BLaER1 treated with 17β-estradiol and CSF1 and Interleukin-3, amounts not matched to agents 10 nM and 100 nM (cell line): ENCODE measurements around the gene GYPA.
"Not testable (repeated sequence)": the region's sequence is repeated elsewhere in the genome, so short reads cannot be mapped to it uniquely, and the experiment has no call there.

Source experiments
- H3K27ac ChIP-seq, 11 experiments: shearing (Covaris generic); formaldehyde crosslinking; 2 replicates each; pipeline ENCODE4 v1.8.1; 2022
- H3K27me3 ChIP-seq, 11 experiments: shearing (Covaris generic); formaldehyde crosslinking; 2 replicates each; pipeline ENCODE4 v1.8.1; 2022
- H3K36me3 ChIP-seq, 11 experiments: shearing (Covaris generic); formaldehyde crosslinking; 2 replicates each; pipeline ENCODE4 v1.8.1; 2022
- H3K4me1 ChIP-seq, 10 experiments: shearing (Covaris generic); formaldehyde crosslinking; 2 replicates each; pipeline ENCODE4 v1.8.1; 2022
- H3K4me2 ChIP-seq, 11 experiments: shearing (Covaris generic); formaldehyde crosslinking; 2 replicates each; pipeline ENCODE4 v1.8.1; 2022
- H3K4me3 ChIP-seq, 10 experiments: shearing (Covaris generic); formaldehyde crosslinking; 2 replicates each; pipeline ENCODE4 v1.8.1; 2022
- H3K9ac ChIP-seq, 11 experiments: shearing (Covaris generic); formaldehyde crosslinking; 2 replicates each; pipeline ENCODE4 v1.8.1; 2022
- H3K9me3 ChIP-seq, 11 experiments: shearing (Covaris generic); formaldehyde crosslinking; replicated peaks in 1 of 11; 2 replicates each; pipeline ENCODE4 v1.8.1; 2022
- H4K20me1 ChIP-seq, 11 experiments: shearing (Covaris generic); formaldehyde crosslinking; 2 replicates each; pipeline ENCODE4 v1.8.1; 2022
- Cebpa-rat ChIP-seq, 11 experiments: shearing (Covaris generic); IDR thresholded peaks; 2 replicates each; pipeline ENCODE4 v1.8.1; 2022

Gene GYPA

GRCh38 chr4:144090744-144091143, 49.8 kb downstream of the GYPA start:
- no peaks in the 10 kb centered on the region; a peak in 2 of 22 replicates for H3K9me3 ChIP-seq
- no peak overlapping the region for H3K27ac ChIP-seq
- no peak for TF ChIP-seq Cebpa-rat (IDR thresholded peaks at IDR 0.05)
- no peaks in the 10 kb centered on the region; a peak in 1 of 20 replicates for H3K4me1 ChIP-seq
- no peaks in the 10 kb centered on the region for H4K20me1 ChIP-seq
- H3K9ac ChIP-seq, result no peak overlapping the region
- no peaks in the 10 kb centered on the region for H3K36me3 ChIP-seq
- H3K4me2 ChIP-seq, result no peak overlapping the region
- H3K27me3 ChIP-seq, result no peaks in the 10 kb centered on the region
- H3K4me3 ChIP-seq, result no peak overlapping the region

DNA sequence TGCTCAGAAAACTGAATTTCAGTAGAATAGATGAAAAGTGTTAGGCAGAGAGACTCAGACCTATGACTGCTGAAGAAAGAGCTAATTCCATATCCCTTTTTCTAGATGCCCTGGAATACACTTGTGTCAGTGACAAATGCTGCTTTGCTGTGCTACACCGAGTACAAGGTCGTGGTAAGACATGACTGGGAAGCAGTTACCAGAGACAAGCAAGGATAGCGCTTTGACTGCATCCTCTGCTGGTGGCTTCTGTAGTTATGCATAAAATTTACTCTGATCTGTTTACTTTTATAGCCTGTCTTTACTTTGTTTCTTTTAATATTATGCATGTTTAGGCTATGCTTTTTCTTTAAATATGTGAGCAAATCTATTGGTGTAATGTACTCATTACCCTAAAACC, 58.5 kb downstream of the GYPA start:
- H3K27ac ChIP-seq, H3K27me3 ChIP-seq, H3K36me3 ChIP-seq, H3K9me3 ChIP-seq, H3K9ac ChIP-seq, H4K20me1 ChIP-seq, H3K4me3 ChIP-seq, H3K4me2 ChIP-seq, H3K4me1 ChIP-seq: not testable (repeated sequence)

DNA sequence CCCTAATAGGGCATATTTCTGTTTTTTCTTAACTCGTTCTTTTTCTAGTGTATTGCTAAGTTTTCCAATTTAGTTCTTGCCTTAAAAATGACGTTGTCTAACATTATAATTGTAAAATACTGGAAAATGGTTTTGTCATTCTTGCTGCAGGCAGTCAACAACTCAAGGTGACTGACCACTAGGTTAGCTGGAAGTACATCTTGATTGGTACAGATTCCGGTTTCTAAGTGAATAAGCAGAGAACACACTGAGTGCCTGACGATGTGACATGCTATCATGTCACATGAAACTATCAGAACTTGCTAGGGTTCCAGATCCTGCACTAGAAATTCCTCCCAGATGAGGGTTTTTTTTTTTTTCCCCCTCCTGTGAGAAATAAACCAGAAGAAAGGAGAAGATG, 60.4 kb downstream of the GYPA start:
- not testable (repeated sequence) for H3K36me3 ChIP-seq, H3K9me3 ChIP-seq, H3K4me3 ChIP-seq, H3K4me2 ChIP-seq, H4K20me1 ChIP-seq, H3K27ac ChIP-seq, H3K9ac ChIP-seq, H3K4me1 ChIP-seq, H3K27me3 ChIP-seq

- not testable (repeated sequence) for H3K27me3 ChIP-seq, H3K4me1 ChIP-seq, H4K20me1 ChIP-seq, H3K27ac ChIP-seq, H3K9ac ChIP-seq, H3K4me3 ChIP-seq, H3K9me3 ChIP-seq, H3K36me3 ChIP-seq, H3K4me2 ChIP-seq
These were observed 61.8 kb downstream of the GYPA start for GRCh38 chr4:144078746-144079145.

GRCh38 chr4:144061556-144061955, 79.0 kb downstream of the GYPA start:
- H3K4me2 ChIP-seq, H4K20me1 ChIP-seq, H3K27me3 ChIP-seq, H3K4me3 ChIP-seq, H3K27ac ChIP-seq, H3K4me1 ChIP-seq, H3K9ac ChIP-seq, H3K36me3 ChIP-seq: not testable (repeated sequence)
- H3K9me3 ChIP-seq, result peaks cover 10 to 22% (median 19%) of the 10 kb centered on the region in 11 experiments

- H3K9ac ChIP-seq, H3K4me3 ChIP-seq, H4K20me1 ChIP-seq, H3K27me3 ChIP-seq, H3K27ac ChIP-seq, H3K4me1 ChIP-seq, H3K36me3 ChIP-seq: not testable (repeated sequence)
- H3K9me3 ChIP-seq, result peaks cover 10 to 22% (median 19%) of the 10 kb centered on the region in 11 experiments
- peak overlapping the region in 1 of 11 experiments; percentile 35; a peak in 1 of 22 replicates for H3K4me2 ChIP-seq
These were observed 80.2 kb downstream of the GYPA start for GRCh38 chr4:144060234-144060859.
